HG03095 (cell line): Measurements from ENCODE around the gene POT1.

ENCODE experiments used
- ATAC-seq: cut with Tn5 transposase; IDR thresholded peaks from one replicate; pipeline ENCODE4 v1.9.1; 2021; ENCODE audit warnings: moderate library complexity; ENCODE audit not compliant: unreplicated experiment

POT1 gene

DNA sequence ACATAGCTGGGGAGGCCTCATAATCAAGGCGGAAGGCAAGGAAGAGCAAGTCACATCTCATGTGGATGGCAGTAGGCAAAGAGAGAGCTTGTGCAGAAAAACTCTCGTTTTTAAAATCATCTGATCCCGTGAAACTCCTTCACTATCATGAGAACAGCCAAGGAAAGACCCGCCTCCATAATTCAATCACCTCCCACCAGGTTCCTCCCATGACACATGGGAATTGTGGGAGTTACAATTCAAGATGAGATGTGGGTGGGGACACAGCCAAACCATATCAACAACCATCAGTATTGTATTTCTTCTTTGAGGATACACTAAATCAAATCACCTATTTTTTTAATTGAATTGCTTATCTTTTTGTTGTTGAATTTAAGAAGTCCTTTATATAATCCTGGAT is 16.7 kb downstream of the POT1 start:
- no peak for ATAC-seq

DNA sequence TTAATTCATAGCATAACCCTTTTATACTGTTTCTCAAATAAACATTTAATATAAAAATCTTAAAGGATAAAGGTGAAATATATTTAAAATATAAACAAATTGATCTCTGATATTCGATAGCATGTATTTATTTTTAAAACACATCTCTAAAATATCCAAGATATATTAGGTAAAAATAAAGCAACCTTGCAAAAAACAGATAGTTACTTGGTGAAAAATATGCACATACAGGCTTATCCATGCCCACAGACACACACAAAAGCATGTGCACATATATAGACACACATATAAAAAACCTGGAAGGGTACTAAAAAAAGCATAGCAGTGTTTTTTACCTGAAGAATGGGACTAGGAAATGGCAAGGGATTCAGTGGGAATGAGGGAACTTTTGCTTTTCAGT is 19.8 kb downstream of the POT1 start:
- no peak for ATAC-seq

- no peak for ATAC-seq
Observed at GRCh38 chr7:124908259-124908658, 21.4 kb downstream of the POT1 start.

GRCh38 chr7:124907490-124907889 is 22.1 kb downstream of the POT1 start:
- ATAC-seq = no peak

DNA sequence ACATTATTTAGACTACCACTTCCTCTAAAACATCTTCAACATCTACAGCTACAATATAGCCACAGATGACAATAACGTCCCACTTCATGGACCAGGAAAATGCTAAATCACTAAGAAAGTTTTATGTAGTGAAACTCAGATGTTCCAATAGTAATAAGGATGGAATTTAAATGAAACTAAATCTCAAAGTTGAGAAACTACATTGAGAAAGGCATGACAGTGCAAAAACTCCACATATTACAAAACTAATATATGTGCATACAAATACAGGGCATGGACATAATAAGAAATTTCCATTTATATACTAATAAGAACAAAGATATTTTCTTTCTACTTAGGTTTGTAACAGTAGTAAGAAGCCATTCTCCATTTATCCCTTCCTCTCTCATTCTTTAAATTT is 31.1 kb downstream of the POT1 start:
- ATAC-seq = no peak

DNA sequence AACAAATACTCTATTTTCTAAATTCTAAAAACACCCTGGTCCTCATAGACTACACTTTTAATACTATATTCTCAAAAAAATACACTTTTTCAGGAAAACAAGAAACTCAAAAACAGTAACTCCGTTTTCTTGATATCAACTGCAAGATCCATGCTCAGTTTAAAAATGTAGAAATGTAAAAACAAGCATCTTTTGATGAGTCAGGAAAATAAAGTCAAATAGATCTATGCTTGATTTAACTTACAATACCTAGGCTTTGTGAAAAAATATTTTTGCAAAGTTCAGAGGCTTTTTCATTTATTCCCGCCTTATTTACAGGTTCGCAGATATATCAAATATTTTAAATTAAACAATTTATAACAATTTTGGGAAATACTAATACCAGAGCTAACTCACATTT is 33.6 kb downstream of the POT1 start:
- no peak for ATAC-seq

DNA sequence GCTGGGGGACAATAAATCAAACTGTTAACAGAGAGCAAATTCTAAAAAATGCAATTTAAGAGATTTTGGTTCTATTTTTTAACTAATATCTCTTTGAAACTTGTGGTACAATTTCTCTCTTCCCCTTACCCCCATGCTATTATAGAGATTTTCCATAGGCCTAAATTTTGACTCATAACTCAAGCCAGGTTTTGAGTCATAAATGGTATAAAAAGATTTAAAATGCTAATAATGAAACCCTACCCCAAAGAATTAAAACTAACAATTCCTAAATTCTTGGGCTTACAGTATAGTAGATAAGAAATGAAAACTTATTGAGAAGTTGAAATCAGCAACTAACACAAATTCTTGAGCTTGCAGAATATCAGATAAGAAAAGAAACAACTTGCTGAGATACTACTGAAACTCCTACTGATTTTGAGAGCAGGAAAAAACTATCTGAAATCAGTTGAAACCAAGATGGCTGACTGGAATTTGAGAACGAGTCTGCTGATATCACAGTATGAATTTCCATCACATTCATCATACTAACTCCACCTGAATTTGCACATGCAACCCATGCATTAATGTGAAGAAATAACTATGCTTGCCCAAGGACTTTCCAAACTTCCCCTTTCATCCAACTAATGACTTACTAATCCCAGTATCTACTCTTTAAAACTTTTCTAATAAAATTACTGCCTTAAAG is 36.3 kb downstream of the POT1 start:
- ATAC-seq = peak; percentile 64

- ATAC-seq = no peak
Observed at GRCh38 chr7:124887247-124887646, 42.4 kb downstream of the POT1 start.

DNA sequence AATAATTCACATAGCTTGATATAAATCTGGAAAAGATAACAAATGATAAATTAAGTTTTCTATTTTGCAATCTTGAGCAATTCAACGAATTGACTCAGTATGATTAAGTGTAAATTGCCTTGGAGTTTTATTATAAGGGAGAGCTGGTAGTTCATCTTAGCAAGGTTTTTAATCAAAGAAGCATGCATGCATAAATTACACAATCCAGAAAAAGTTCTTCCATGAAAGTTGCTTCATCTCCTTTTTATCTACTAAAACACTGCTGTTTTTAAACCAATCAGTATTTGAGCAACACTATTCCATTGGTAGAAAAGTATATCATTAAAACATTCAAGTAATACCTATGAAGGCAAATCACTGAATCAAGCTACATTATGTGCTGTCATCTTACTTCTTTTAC is 47.6 kb downstream of the POT1 start:
- no peak for ATAC-seq

DNA sequence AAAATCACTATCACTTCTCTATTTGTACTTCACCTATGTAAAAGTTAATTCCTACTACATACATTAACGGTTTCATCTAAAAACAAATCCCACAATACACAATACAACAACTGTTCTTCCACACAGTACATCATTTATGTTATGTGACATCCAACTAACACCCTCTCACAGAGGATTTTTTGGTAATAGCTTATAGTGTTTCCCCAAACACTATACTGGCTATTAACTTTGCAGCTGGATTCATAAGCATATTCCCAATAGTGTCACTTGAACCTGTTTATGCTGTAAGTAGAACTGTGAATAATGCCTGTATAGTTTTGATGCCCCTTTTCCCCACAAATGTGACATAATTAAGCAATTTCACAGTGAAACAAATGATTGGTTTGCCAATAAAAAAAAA is 49.9 kb downstream of the POT1 start:
- no peak for ATAC-seq

DNA sequence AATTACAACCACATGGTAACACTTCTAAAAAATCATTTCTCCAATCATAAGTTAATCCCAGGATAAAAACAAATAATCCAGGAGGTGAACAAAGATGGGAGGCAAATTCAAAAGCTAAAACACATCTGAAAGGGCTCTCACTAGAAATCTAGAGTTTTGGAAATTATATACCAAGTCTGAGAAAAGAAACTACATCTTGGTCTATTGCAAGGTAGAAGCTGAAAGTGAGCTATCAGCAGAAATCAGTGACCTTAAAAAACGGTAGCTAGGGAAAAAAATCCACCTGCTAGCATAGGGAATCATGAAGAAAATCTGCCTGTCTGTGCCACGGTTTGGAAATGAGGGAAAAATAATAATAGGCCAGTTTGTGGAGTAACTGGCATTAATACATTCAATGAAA is 50.5 kb downstream of the POT1 start:
- ATAC-seq = no peak

DNA sequence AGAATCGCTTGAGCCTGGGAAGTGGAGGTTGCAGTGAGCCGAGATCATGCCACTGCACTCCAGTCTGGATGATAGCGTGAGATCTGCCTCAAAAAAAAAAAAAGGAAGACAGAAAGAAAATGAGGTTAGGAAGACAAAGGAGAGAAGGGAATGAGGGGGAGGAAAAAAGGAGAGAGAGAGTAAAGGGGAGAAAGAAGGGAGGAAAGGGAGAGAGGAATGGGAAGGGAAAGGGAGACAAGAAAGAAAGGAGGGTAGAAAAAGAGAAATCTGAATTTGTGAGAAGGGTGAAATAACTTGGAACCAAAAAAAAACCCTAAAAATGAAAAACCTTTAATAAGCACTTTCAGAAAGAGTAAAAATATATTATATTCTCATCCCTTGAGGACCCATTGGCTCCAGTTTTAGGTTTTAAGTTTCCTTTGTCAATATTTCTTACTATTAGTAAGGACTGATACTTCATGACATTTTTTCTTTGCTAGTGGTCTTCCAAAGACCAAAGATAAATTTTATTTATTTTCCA is 54.9 kb downstream of the POT1 start:
- no peak for ATAC-seq

- ATAC-seq = no peak
Observed at GRCh38 chr7:124857672-124858235, 71.9 kb downstream of the POT1 start.

GRCh38 chr7:124856299-124856888 is 73.2 kb downstream of the POT1 start:
- peak; percentile 54 for ATAC-seq

- no peak for ATAC-seq
Observed at GRCh38 chr7:124843336-124843735, 86.3 kb downstream of the POT1 start.

GRCh38 chr7:124840435-124840834 is 89.2 kb downstream of the POT1 start:
- no peak for ATAC-seq

DNA sequence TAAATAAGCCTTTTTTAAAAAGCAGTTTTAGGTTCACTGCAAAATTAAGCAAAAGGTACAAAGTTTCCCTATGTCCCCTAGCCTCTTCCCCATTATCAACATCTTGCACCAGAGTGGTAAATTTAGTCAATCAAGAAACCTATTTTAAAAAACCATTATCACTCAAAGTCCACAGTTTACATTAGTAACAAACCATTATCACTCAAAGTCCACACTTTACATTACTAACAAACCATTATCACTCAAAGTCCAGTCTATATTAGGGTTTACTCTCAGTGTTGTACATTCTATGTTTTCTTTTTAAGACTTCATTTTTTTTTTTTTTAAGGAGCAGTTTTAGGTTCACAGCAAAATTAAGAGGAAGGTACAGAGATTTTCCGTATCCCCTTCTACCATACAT is 89.9 kb downstream of the POT1 start:
- ATAC-seq = no peak

DNA sequence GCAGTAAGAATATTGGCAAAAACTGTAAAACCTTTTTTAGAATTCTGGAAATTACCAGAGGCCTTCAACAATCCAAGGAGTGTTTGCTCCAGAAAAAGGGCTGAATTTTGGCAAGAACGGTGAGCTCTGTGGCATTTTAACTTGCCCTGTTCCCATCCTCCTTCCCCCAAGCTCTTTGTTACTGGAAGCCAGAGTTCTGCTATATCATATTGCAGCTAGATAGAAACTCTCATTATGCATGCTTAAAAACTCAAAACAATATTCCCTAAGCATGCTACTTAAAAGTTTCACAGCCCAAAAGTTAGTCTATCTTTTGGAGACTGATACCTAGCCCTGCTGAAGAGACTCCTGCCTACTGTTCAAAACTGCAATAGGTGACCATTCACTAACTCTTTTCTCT is 93.5 kb downstream of the POT1 start:
- ATAC-seq = no peak

GRCh38 chr7:124818807-124819206 is 110.8 kb downstream of the POT1 start:
- no peak for ATAC-seq

DNA sequence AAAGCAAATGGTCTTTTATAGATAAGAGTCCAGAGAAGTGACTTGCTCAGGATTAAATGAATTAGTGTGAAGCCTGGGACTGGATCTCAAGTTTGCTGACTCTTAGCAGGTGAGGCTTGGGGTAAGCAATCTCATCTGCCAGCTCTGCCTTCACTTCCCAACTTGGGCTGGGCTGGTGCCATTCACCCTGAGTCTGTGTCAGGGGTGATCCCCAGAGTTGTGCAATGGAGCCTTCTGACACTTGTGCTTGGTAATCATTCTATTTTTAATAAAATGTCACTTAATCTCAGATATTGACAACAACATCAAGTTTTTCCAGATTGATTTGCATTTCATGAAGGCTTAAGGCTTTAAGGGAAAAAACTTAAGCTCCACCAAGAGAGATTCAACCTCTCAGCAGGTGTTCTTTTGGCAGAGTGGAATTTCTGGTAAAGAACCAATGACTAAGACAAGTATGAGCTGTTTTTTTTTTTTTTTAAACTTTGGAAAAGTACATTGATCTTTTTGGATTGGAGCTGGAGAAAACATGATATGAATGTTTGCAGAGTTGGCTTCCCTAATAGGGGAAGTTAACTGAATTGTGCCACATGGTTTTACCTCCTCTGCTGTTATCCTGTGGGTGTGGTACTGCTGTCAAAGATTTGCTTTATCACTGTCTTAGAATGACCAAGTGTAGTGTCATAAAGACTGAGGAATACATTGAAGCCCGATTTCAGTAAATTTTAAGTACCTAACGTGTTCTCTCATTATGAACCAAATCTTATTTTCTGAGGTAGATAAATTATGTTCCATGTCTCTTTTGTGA is 115.4 kb downstream of the POT1 start:
- no peak for ATAC-seq

- no peak for ATAC-seq
Observed at GRCh38 chr7:124812764-124813163, 116.9 kb downstream of the POT1 start.

GRCh38 chr7:124811341-124811740 is 118.3 kb downstream of the POT1 start:
- no peak for ATAC-seq
